Gastrocnemius medialis (tissue), 4 donors: ENCODE measurements around the gene MGME1. TPM values are rescaled to one million over a fixed set of nuclear protein-coding genes. Genes with fewer than 3 reads are reported as not detected.

Experiments
- ATAC-seq, 2 donors: fragments of 150-250 bp; one replicate each; pipeline ENCODE4 v1.9.1; 2016
- DNase-seq, 2 donors: peaks; one replicate each; pipeline ENCODE4 v3.0.0-alpha.2; 2019
- H3K27ac ChIP-seq, 4 donors: fragments of 200-600 bp; sonication (generic); 1 replicate in 1 of 4; 2 replicates in 3 of 4; pipeline ENCODE4 v1.5.1; 2016 to 2018; ENCODE audit warnings: mild to moderate bottlenecking in 2 of 4, moderate library complexity in 1 of 4
- H3K27me3 ChIP-seq, 3 donors: fragments of 200-600 bp; sonication (generic) in 2 of 3; 1 replicate in 1 of 3; 2 replicates in 2 of 3; pipeline versions ENCODE4 v1.5.1 to v1.6.0; 2016 to 2019; ENCODE audit warnings: mild to moderate bottlenecking in 1 of 3, moderate library complexity in 1 of 3
- H3K36me3 ChIP-seq, 2 donors: fragments of 200-600 bp; sonication (generic) in 1 of 2; one replicate each; pipeline ENCODE4 v1.5.1; 2017 to 2018
- H3K4me1 ChIP-seq, 2 donors: fragments of 200-600 bp; sonication (generic) in 1 of 2; one replicate each; pipeline ENCODE4 v1.5.1; 2016 to 2017; ENCODE audit warnings: mild to moderate bottlenecking in 2 of 2
- H3K4me3 ChIP-seq, 4 donors: fragments of 200-600 bp; sonication (generic) in 3 of 4; 1 replicate in 1 of 4; 2 replicates in 3 of 4; pipeline ENCODE4 v1.5.1; 2016 to 2019; ENCODE audit warnings: mild to moderate bottlenecking in 2 of 4
- H3K9me3 ChIP-seq, 3 donors: fragments of 200-600 bp; sonication (generic) in 2 of 3; 1 replicate in 1 of 3; 2 replicates in 2 of 3; pipeline ENCODE4 v1.5.1; 2016 to 2019
- POLR2A ChIP-seq, 2 donors: fragments of 450-650 bp; IDR thresholded peaks; one replicate each; pipeline ENCODE4 v1.6.1; 2017; ENCODE audit warnings: antibody characterized with exemption in 2 of 2, mild to moderate bottlenecking in 2 of 2, moderate library complexity in 2 of 2
- in situ Hi-C, 4 donors: fragments of 200-750 bp; cut with MboI; loops; one replicate each; pipeline versions ENCODE4 v1.15.0 to v1.8.0; 2017; ENCODE audit warnings: low sequenced_read_pairs in 4 of 4
- intact Hi-C: fragments of 100-400 bp; cut with DNase I; formaldehyde crosslinking; loops from one replicate; pipeline ENCODE4 v1.15.1; 2023; ENCODE audit warnings: low total_unique reads
- total RNA-seq, 4 donors: library from RNA; depleted of rRNA; stranded (reverse); fragments of >200 nt; gene quantifications; one replicate each; pipeline versions ENCODE4 v1.1.0 to v1.2.3, GENCODE V29; 2016
- TF ChIP-seq, protein P1 (sequence below), 5 experiments: fragments of 450-650 bp in 3 of 5; fragments of 200-600 bp in 2 of 5; sonication (generic) in 2 of 5; IDR thresholded peaks in 4 of 5; conservative IDR thresholded peaks in 1 of 5; 1 replicate in 4 of 5; 2 replicates in 1 of 5; pipeline ENCODE4 v1.5.1; 2016 to 2019; ENCODE audit warnings: antibody characterized with exemption in 5 of 5, mild to moderate bottlenecking in 3 of 5, moderate library complexity in 3 of 5

MGME1 gene
- total RNA-seq, 4 donors from 2014 or later = 5.2 to 9.1 (median 7.2) TPM

DNA sequence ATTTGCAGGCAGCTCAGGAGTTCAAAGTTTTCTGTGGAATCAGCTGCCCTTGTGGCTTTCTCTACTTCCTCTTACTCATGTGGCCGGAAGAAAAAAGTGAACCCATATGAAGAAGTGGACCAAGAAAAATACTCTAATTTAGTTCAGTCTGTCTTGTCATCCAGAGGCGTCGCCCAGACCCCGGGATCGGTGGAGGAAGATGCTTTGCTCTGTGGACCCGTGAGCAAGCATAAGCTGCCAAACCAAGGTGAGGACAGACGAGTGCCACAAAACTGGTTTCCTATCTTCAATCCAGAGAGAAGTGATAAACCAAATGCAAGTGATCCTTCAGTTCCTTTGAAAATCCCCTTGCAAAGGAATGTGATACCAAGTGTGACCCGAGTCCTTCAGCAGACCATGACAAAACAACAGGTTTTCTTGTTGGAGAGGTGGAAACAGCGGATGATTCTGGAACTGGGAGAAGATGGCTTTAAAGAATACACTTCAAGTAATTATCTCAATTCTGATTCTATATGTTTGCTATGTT is 1.1 kb downstream of the MGME1 start:
- ATAC-seq (no peak), DNase-seq (no peak)
- peak overlapping the region; percentile 91 to 97 (median 94) for H3K4me3 ChIP-seq
- no peaks in the 10 kb centered on the region for H3K36me3 ChIP-seq
- intact Hi-C loops = loop anchor here (2.0 to 10.0 kb wide), 5 partner anchors 167 to 537 kb away; partner anchors contain the start of genes DSTN, DZANK1, KAT14 and PET117
- TF ChIP-seq, protein P1, sequence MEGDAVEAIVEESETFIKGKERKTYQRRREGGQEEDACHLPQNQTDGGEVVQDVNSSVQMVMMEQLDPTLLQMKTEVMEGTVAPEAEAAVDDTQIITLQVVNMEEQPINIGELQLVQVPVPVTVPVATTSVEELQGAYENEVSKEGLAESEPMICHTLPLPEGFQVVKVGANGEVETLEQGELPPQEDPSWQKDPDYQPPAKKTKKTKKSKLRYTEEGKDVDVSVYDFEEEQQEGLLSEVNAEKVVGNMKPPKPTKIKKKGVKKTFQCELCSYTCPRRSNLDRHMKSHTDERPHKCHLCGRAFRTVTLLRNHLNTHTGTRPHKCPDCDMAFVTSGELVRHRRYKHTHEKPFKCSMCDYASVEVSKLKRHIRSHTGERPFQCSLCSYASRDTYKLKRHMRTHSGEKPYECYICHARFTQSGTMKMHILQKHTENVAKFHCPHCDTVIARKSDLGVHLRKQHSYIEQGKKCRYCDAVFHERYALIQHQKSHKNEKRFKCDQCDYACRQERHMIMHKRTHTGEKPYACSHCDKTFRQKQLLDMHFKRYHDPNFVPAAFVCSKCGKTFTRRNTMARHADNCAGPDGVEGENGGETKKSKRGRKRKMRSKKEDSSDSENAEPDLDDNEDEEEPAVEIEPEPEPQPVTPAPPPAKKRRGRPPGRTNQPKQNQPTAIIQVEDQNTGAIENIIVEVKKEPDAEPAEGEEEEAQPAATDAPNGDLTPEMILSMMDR (IDR thresholded peaks at IDR 0.05 in 4 of 5, conservative IDR thresholded peaks at IDR 0.05 in 1 of 5) = no peak
- TF ChIP-seq POLR2A (IDR thresholded peaks at IDR 0.05) = peak in 1 of 2 donors; percentile 8
- no peaks in the 10 kb centered on the region for H3K27me3 ChIP-seq
- H3K4me1 ChIP-seq = peaks cover 66 to 68% of the 10 kb centered on the region in 2 donors
- no peaks in the 10 kb centered on the region for H3K9me3 ChIP-seq
- in situ Hi-C loops = loop anchor here in 2 of 4 donors (25.0 kb wide), 2 partner anchors 167 to 542 kb away; partner anchors contain the start of genes KAT14 (in 1 of the 2), PET117 (in 1 of the 2) and SEC23B (in 1 of the 2)
- H3K27ac ChIP-seq = peak overlapping the region; percentile 93 to 99 (median 96)

DNA sequence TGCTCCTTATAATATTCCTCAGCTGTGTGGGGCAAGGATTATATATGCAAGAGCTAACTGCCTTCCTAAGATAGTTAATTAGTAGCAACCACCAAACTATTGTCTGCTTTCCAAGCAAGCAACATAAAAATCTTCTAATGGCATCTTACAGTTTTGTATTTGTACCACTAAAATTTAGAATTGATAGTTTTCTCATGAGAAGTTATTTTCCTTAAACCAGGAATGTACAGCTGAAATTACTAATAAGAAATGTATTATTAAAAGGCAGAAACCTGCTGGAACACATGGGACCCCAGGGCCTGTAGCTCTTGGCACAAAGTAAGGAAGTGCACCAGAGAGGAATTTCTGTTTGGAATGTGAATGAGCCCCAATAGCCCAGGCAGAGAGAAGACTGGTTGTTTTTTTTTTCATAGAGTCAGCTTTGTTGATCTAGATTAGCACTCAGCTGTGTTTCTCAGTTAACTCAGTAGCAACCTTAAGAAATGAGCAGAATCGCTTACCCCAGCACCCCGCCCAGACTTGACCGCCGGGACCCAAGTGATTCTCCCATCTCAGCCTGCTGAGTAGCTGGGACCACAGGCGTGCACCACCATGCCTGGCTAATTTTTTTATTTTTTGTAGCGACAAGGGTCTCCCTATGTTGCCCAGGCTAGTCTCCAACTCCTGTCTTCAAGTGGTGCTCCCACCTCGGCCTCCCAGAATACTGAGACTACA is 2.6 kb downstream of the MGME1 start:
- no peak for TF ChIP-seq POLR2A (IDR thresholded peaks at IDR 0.05)
- TF ChIP-seq, protein P1 (IDR thresholded peaks at IDR 0.05 in 4 of 5, conservative IDR thresholded peaks at IDR 0.05 in 1 of 5) = no peak
- DNase-seq (no peak), ATAC-seq (no peak)
- Histone ChIP-seq H3K36me3 (no peaks in the 10 kb centered on the region), H3K9me3 (no peaks in the 10 kb centered on the region), H3K27ac (peak overlapping the region; percentile 93 to 99 (median 96)), H3K4me1 (peaks cover 58 to 66% of the 10 kb centered on the region in 2 donors), H3K27me3 (no peaks in the 10 kb centered on the region), H3K4me3 (peak overlapping the region; percentile 91 to 97 (median 94))
- in situ Hi-C loops = loop anchor here in 2 of 4 donors (25.0 kb wide), 2 partner anchors 166 to 541 kb away; partner anchors contain the start of genes KAT14 (in 1 of the 2), PET117 (in 1 of the 2) and SEC23B (in 1 of the 2)
- intact Hi-C loops = no loop called here

DNA sequence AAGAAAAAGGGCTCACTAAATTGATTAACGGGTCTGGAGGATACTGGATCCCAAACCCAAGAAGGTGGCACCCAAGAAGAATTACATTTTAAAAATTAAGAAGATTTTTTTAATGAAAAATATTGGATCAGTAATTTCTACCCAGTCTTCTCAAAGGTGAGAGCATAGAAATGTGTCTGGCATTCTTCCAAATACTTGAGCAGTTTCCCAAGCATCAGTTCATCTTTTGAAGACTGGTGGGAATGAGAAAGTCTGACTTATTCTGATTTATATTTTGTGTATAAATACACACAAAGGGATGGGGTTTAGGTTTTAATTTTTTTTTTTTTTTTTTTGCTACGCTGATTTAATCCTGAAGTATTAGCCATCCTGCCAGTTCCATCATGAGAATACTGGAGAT is 3.3 kb downstream of the MGME1 start:
- intact Hi-C loops = no loop called here
- H3K27ac ChIP-seq = peak overlapping the region; percentile 93 to 99 (median 96)
- no peak for DNase-seq
- H3K27me3 ChIP-seq = no peaks in the 10 kb centered on the region
- in situ Hi-C loops = loop anchor here in 2 of 4 donors (25.0 kb wide), 2 partner anchors 165 to 540 kb away; partner anchors contain the start of genes KAT14 (in 1 of the 2), PET117 (in 1 of the 2) and SEC23B (in 1 of the 2)
- no peak for ATAC-seq
- H3K36me3 ChIP-seq = no peaks in the 10 kb centered on the region
- no peak for TF ChIP-seq POLR2A (IDR thresholded peaks at IDR 0.05)
- peak overlapping the region; percentile 91 to 97 (median 94) for H3K4me3 ChIP-seq
- peaks cover 55 to 64% of the 10 kb centered on the region in 2 donors for H3K4me1 ChIP-seq
- no peaks in the 10 kb centered on the region for H3K9me3 ChIP-seq

DNA sequence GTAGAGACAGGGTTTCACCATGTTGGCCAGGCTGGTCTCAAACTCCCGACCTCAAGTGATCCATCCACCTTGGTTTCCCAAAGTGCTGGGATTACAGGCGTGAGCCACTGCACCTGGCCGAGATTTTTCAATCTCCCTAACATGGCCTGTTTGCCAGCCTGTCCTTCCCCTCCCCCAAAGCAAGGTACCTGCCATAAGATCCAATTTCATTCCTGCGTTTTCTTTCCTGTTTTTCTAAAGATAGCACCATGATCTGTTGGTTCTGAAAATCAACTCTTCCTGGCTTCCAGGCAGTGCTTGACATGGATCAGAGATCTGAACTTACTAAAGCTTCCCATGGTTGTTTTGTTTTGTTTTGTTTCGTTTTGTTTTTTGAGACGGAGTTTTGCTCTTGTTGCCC is 7.5 kb downstream of the MGME1 start:
- H3K4me1 ChIP-seq = peaks cover 36 to 44% of the 10 kb centered on the region in 2 donors
- H3K27me3 ChIP-seq = no peaks in the 10 kb centered on the region
- H3K9me3 ChIP-seq = no peaks in the 10 kb centered on the region
- H3K36me3 ChIP-seq = peaks cover 0 to 8% of the 10 kb centered on the region in 2 donors
- intact Hi-C loops (no loop called here), in situ Hi-C loops (no loop called here)
- no peak for TF ChIP-seq POLR2A (IDR thresholded peaks at IDR 0.05)
- TF ChIP-seq, protein P1 (IDR thresholded peaks at IDR 0.05 in 4 of 5, conservative IDR thresholded peaks at IDR 0.05 in 1 of 5) = no peak
- peak overlapping the region; percentile 75 to 99 (median 96) for H3K27ac ChIP-seq
- H3K4me3 ChIP-seq = peak overlapping the region in 2 of 4 donors; percentile 14 to 24
- DNase-seq = peak in 1 of 2 donors; percentile 70
- ATAC-seq = peak; percentile 96
